Measurements from ENCODE around the gene RASL10A. TPM values are rescaled to one million over a fixed set of nuclear protein-coding genes. Genes with fewer than 3 reads are reported as not detected.

RASL10A gene
- total and polyA plus RNA-seq, 9 of the 15 experiments (the other 6 are each of a cell fraction or from before 2014, with no cell fraction given), result 0.17 to 1.2 (median 0.45) TPM; not detected in 3

DNA sequence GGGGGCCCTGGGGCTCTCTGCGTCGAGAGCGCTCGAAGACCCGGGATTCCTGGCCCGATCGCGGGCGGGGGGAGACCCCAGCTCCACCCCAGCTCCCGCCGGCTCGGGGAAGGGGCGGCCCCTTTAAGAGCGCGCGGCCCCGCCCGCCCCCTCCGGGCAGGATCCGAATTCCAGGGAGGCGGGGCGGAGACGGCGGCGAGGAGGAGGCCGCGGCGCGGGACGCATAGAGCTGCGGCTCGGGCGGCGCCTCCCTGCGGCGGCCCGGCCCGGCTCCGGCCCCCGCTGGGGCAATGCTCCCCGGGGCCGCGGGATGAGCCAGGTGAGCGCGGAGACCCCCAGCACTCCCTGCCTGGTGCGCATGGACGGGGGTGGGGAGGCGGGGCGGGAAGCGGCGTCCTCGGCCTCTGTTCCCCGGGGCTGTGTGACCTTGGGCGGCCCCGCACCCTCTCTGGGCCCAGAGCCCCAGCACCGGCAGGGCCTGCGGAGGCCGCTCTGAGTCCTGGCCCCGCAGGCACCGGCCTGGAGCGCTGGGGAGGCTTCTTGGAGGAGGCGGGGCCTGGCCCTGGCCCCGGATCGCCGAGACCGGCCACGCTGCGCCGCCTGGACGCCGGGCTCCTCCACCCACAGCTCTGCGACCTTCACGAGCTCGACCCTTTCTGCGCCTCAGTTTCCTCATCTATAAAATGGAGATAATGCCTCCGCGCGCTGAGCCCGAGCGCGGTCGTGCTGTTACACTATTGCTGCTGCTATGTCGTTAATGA is 8.5 kb downstream of the RASL10A start (continued):
- TF ChIP-seq, protein P1, sequence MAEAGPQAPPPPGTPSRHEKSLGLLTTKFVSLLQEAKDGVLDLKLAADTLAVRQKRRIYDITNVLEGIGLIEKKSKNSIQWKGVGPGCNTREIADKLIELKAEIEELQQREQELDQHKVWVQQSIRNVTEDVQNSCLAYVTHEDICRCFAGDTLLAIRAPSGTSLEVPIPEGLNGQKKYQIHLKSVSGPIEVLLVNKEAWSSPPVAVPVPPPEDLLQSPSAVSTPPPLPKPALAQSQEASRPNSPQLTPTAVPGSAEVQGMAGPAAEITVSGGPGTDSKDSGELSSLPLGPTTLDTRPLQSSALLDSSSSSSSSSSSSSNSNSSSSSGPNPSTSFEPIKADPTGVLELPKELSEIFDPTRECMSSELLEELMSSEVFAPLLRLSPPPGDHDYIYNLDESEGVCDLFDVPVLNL (CRISPR knock-in tag; IDR thresholded peaks at IDR 0.05; ENCODE audit: low read depth), result no peak
- TF ChIP-seq, protein P2, sequence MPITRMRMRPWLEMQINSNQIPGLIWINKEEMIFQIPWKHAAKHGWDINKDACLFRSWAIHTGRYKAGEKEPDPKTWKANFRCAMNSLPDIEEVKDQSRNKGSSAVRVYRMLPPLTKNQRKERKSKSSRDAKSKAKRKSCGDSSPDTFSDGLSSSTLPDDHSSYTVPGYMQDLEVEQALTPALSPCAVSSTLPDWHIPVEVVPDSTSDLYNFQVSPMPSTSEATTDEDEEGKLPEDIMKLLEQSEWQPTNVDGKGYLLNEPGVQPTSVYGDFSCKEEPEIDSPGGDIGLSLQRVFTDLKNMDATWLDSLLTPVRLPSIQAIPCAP (CRISPR knock-in tag; IDR thresholded peaks at IDR 0.05; ENCODE audit: borderline replicate concordance), result no peak
- TF ChIP-seq ZFP91 (CRISPR knock-in tag; IDR thresholded peaks at IDR 0.05) (peak; percentile 94), ADNP (tag; IDR thresholded peaks at IDR 0.05) (peak; percentile 90), SIX5 (IDR thresholded peaks at IDR 0.05; ENCODE audit: borderline replicate concordance in 1 of 2, insufficient read depth in 1 of 2, low read depth in 1 of 2, low read length in 2 of 2) (no peak), DPF2 (IDR thresholded peaks at IDR 0.05) (no peak), ZNF165 (CRISPR knock-in tag; IDR thresholded peaks at IDR 0.05; ENCODE audit: borderline replicate concordance) (no peak), KAT2B (IDR thresholded peaks at IDR 0.05; ENCODE audit: low read depth, low read length) (no peak), USF1 (CRISPR knock-in tag; IDR thresholded peaks at IDR 0.05) (no peak), NCOA1 (IDR thresholded peaks at IDR 0.05; ENCODE audit: low read depth) (no peak), KAT7 (CRISPR knock-in tag; IDR thresholded peaks at IDR 0.05; ENCODE audit: borderline replicate concordance) (peak; percentile 80), MYNN (IDR thresholded peaks at IDR 0.05) (no peak), MYNN (CRISPR knock-in tag; IDR thresholded peaks at IDR 0.05) (no peak)
- TF ChIP-seq, protein P3, sequence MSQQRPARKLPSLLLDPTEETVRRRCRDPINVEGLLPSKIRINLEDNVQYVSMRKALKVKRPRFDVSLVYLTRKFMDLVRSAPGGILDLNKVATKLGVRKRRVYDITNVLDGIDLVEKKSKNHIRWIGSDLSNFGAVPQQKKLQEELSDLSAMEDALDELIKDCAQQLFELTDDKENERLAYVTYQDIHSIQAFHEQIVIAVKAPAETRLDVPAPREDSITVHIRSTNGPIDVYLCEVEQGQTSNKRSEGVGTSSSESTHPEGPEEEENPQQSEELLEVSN (IDR thresholded peaks at IDR 0.05; ENCODE audit: borderline replicate concordance in 1 of 2, extremely low read depth in 1 of 2, insufficient read depth in 1 of 2, insufficient read length in 1 of 2, low read depth in 1 of 2, low read length in 1 of 2, poor library complexity in 1 of 2, severe bottlenecking in 1 of 2), result peak in 1 of 2 experiments; percentile 7
- TF ChIP-seq, protein P4, sequence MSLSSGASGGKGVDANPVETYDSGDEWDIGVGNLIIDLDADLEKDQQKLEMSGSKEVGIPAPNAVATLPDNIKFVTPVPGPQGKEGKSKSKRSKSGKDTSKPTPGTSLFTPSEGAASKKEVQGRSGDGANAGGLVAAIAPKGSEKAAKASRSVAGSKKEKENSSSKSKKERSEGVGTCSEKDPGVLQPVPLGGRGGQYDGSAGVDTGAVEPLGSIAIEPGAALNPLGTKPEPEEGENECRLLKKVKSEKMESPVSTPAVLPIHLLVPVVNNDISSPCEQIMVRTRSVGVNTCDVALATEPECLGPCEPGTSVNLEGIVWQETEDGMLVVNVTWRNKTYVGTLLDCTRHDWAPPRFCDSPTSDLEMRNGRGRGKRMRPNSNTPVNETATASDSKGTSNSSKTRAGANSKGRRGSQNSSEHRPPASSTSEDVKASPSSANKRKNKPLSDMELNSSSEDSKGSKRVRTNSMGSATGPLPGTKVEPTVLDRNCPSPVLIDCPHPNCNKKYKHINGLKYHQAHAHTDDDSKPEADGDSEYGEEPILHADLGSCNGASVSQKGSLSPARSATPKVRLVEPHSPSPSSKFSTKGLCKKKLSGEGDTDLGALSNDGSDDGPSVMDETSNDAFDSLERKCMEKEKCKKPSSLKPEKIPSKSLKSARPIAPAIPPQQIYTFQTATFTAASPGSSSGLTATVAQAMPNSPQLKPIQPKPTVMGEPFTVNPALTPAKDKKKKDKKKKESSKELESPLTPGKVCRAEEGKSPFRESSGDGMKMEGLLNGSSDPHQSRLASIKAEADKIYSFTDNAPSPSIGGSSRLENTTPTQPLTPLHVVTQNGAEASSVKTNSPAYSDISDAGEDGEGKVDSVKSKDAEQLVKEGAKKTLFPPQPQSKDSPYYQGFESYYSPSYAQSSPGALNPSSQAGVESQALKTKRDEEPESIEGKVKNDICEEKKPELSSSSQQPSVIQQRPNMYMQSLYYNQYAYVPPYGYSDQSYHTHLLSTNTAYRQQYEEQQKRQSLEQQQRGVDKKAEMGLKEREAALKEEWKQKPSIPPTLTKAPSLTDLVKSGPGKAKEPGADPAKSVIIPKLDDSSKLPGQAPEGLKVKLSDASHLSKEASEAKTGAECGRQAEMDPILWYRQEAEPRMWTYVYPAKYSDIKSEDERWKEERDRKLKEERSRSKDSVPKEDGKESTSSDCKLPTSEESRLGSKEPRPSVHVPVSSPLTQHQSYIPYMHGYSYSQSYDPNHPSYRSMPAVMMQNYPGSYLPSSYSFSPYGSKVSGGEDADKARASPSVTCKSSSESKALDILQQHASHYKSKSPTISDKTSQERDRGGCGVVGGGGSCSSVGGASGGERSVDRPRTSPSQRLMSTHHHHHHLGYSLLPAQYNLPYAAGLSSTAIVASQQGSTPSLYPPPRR (CRISPR knock-in tag; IDR thresholded peaks at IDR 0.05; ENCODE audit: borderline replicate concordance), result no peak

Data from K562 (cell line).